B cell (primary cell): Measurements from ENCODE around the gene GHR. TPM values are rescaled to one million over a fixed set of nuclear protein-coding genes. Genes with fewer than 3 reads are reported as not detected.

Experiments used
- ATAC-seq: fragments of 200-7000 bp; cut with Tn5 transposase; one replicate; pipeline ENCODE4 v1.10.0; 2021; ENCODE audit warnings: low read depth, mild to moderate bottlenecking, moderate number of reproducible peaks, moderate library complexity
- CTCF ChIA-PET: fragments of 350-600 bp; sonication (Branson Sonifier 250); formaldehyde crosslinking; loops from one replicate; lab custom pipeline; 2021; ENCODE audit warnings: antibody characterized with exemption, inconsistent platforms; lab: Charles Lee
- POLR2A ChIA-PET: fragments of 350-600 bp; sonication (Branson Sonifier 250); formaldehyde crosslinking; loops from one replicate; lab custom pipeline; 2021; ENCODE audit warnings: antibody characterized with exemption; lab: Charles Lee
- DNase-seq: peaks from one replicate; pipeline ENCODE4 v3.0.0; 2013
- H2AFZ ChIP-seq: 2 replicates; pipeline ENCODE4 v1.6.1; 2012; ENCODE audit warnings: mild to moderate bottlenecking, low read depth, low read length; ENCODE audit not compliant: insufficient read depth, poor library complexity, severe bottlenecking
- H3K27ac ChIP-seq, 2 donors: 1 replicate in 1 of 2; 2 replicates in 1 of 2; pipeline ENCODE4 v1.5.1; 2012 to 2013; ENCODE audit warnings: low read length in 2 of 2, mild to moderate bottlenecking in 2 of 2, moderate library complexity in 1 of 2
- H3K27me3 ChIP-seq, 4 experiments: fragments of 200-600 bp in 1 of 4; sonication (generic) in 1 of 4; replicated peaks in 1 of 4; 1 replicate in 2 of 4; 2 replicates in 2 of 4; pipeline versions ENCODE4 v1.6.1 to v1.7.0; 2013 to 2016; ENCODE audit warnings: low read length in 3 of 4, mild to moderate bottlenecking in 2 of 4, mixed read lengths in 1 of 4, moderate library complexity in 1 of 4; ENCODE audit not compliant: insufficient read depth in 4 of 4, control insufficient read depth in 3 of 4; ENCODE audit errors: control extremely low read depth in 1 of 4
- H3K36me3 ChIP-seq, 2 experiments: replicated peaks in 1 of 2; 1 replicate in 1 of 2; 2 replicates in 1 of 2; pipeline versions ENCODE4 v1.6.1 to v1.7.1; 2013; ENCODE audit warnings: low read length in 1 of 2; ENCODE audit not compliant: insufficient read depth in 2 of 2, control insufficient read depth in 1 of 2; ENCODE audit errors: control extremely low read depth in 1 of 2, extremely low read depth in 1 of 2
- H3K4me1 ChIP-seq, 2 donors: fragments of 200-600 bp in 1 of 2; sonication (generic) in 1 of 2; 1 replicate in 1 of 2; 2 replicates in 1 of 2; pipeline versions ENCODE4 v1.5.1 to v1.6.1; 2013 to 2017; ENCODE audit warnings: low read length in 2 of 2; ENCODE audit not compliant: control insufficient read depth in 2 of 2, insufficient read depth in 2 of 2
- H3K4me2 ChIP-seq: replicated peaks from 2 replicates; pipeline ENCODE3; 2012; ENCODE audit warnings: mild to moderate bottlenecking, low read depth, low read length; ENCODE audit not compliant: poor library complexity, severe bottlenecking
- H3K4me3 ChIP-seq, 5 experiments: fragments of 200-600 bp in 1 of 5; sonication (generic) in 1 of 5; 1 replicate in 3 of 5; 2 replicates in 2 of 5; pipeline versions ENCODE4 v1.5.1 to v1.7.0; 2011 to 2016; ENCODE audit warnings: low read length in 4 of 5, mild to moderate bottlenecking in 4 of 5, low read depth in 2 of 5, control low read depth in 1 of 5, moderate library complexity in 1 of 5; ENCODE audit not compliant: insufficient read depth in 1 of 5; ENCODE audit errors: control extremely low read depth in 1 of 5, extremely low read depth in 1 of 5
- H3K79me2 ChIP-seq: fragments of 200-600 bp; sonication (generic); one replicate; pipeline ENCODE4 v1.6.0; 2016; ENCODE audit warnings: low read length; ENCODE audit not compliant: control insufficient read depth, insufficient read depth
- H3K9ac ChIP-seq: fragments of 200-600 bp; sonication (generic); 2 replicates; pipeline ENCODE4 v1.6.1; 2017; ENCODE audit warnings: mild to moderate bottlenecking, low read length, moderate library complexity
- H3K9me3 ChIP-seq, 3 donors: one replicate each; pipeline versions ENCODE4 v1.6.1 to v1.7.1; 2013; ENCODE audit warnings: low read length in 2 of 3; ENCODE audit not compliant: control insufficient read depth in 2 of 3, insufficient read depth in 1 of 3; ENCODE audit errors: control extremely low read depth in 1 of 3
- H4K20me1 ChIP-seq: 2 replicates; pipeline ENCODE4 v1.6.0; 2012; ENCODE audit warnings: mild to moderate bottlenecking, low read length; ENCODE audit not compliant: insufficient read depth, control insufficient read depth, poor library complexity, severe bottlenecking
- H3K27ac Mint-ChIP-seq: one replicate; pipeline ENCODE4 v1.8.0; 2021; ENCODE audit warnings: mixed read lengths
- H3K27me3 Mint-ChIP-seq: one replicate; pipeline ENCODE4 v1.8.0; 2021; ENCODE audit warnings: mixed read lengths
- H3K4me1 Mint-ChIP-seq: one replicate; pipeline ENCODE4 v1.8.0; 2021; ENCODE audit warnings: mixed read lengths
- H3K4me3 Mint-ChIP-seq: one replicate; pipeline ENCODE4 v1.8.0; 2021; ENCODE audit warnings: mixed read lengths
- H3K9me3 Mint-ChIP-seq: one replicate; pipeline ENCODE4 v1.8.0; 2022; ENCODE audit warnings: mixed read lengths; ENCODE audit not compliant: insufficient read depth
- CTCF ChIP-seq: fragments of 200-600 bp; IDR thresholded peaks from one replicate; pipeline ENCODE4 v1.8.0; 2022; ENCODE audit warnings: antibody characterized with exemption, mild to moderate bottlenecking
- EZH2 ChIP-seq: IDR thresholded peaks from 2 replicates; pipeline ENCODE4 v1.6.1; 2012; ENCODE audit warnings: borderline replicate concordance, low read depth, mild to moderate bottlenecking, moderate library complexity, low read length; ENCODE audit not compliant: insufficient read depth, poor library complexity, severe bottlenecking
- WGBS: methylation state at CpG from one replicate; pipeline ENCODE4 v1.1.5; 2013; ENCODE audit warnings: missing lambda C conversion rate; ENCODE audit not compliant: insufficient coverage; 5-methylcytosine and 5-hydroxymethylcytosine counted together
- intact Hi-C: fragments of 100-400 bp; cut with micrococcal nuclease; formaldehyde crosslinking; loops from one replicate; pipeline ENCODE4 v1.10.0; 2022
- polyA plus RNA-seq: library from polyadenylated mRNA; depleted of rRNA; stranded (reverse); fragments of >200 nt; gene quantifications from 2 replicates; pipeline ENCODE4 v1.2.3, GENCODE V29; 2012
- total RNA-seq, 2 donors: library from RNA; stranded (reverse); fragments of 120-200 nt in 1 of 2; gene quantifications; 1 replicate in 1 of 2; 2 replicates in 1 of 2; pipeline versions ENCODE4 v1.2.3 to v1.2.4, GENCODE V29; 2013 to 2022

The GHR gene
- total and polyA plus RNA-seq, 2 donors (not counting 1 experiment from before 2014, with no cell fraction given) = not detected

- Histone ChIP-seq H3K9ac (no peak overlapping the region), H3K79me2 (no peaks in the 10 kb centered on the region), H3K36me3 (no peaks in the 10 kb centered on the region), H3K9me3 (no peaks in the 10 kb centered on the region), H3K4me3 (no peak overlapping the region), H3K4me1 (no peaks in the 10 kb centered on the region), H2AFZ (no peak overlapping the region), H3K27ac (no peak overlapping the region), H4K20me1 (no peaks in the 10 kb centered on the region), H3K27me3 (peaks cover 0 to 2% (median 0%) of the 10 kb centered on the region in 4 experiments), H3K4me2 (no peak overlapping the region)
- no peaks in the 10 kb centered on the region for H3K4me1 Mint-ChIP-seq
- intact Hi-C loops = no loop called here
- H3K4me3 Mint-ChIP-seq = no peak overlapping the region
- 100% methylated on average over 2 of the region's 6 CpGs for WGBS
- H3K27ac Mint-ChIP-seq = no peak overlapping the region
- ChIA-PET CTCF (interaction anchor here (1.4 to 1.6 kb wide), 2 partner anchors 27 to 43 kb away, joined by 3 to 5 read pairs; no protein-coding TSS in a partner anchor), POLR2A (no interaction called here)
- no peaks in the 10 kb centered on the region for H3K9me3 Mint-ChIP-seq
- TF ChIP-seq CTCF (no peak), EZH2 (no peak)
- H3K27me3 Mint-ChIP-seq = peaks cover 4% of the 10 kb centered on the region
- ATAC-seq (no peak), DNase-seq (no peak)
Observed at GRCh38 chr5:42555797-42556196, 132.6 kb downstream of the GHR start.

GRCh38 chr5:42557689-42558088 lies 134.4 kb downstream of the GHR start:
- no peak overlapping the region for H3K4me3 Mint-ChIP-seq
- intact Hi-C loops = no loop called here
- Histone ChIP-seq H4K20me1 (no peaks in the 10 kb centered on the region), H3K27me3 (peaks cover 0 to 2% (median 0%) of the 10 kb centered on the region in 4 experiments), H3K9ac (no peak overlapping the region), H3K9me3 (no peaks in the 10 kb centered on the region), H3K4me2 (no peak overlapping the region), H3K4me3 (no peak overlapping the region), H3K27ac (no peak overlapping the region), H2AFZ (no peak overlapping the region), H3K4me1 (no peaks in the 10 kb centered on the region), H3K79me2 (no peaks in the 10 kb centered on the region), H3K36me3 (no peaks in the 10 kb centered on the region)
- TF ChIP-seq EZH2 (no peak), CTCF (no peak)
- ATAC-seq (no peak), DNase-seq (no peak)
- WGBS = no CpG with 5 or more reads among the region's 1 CpG
- H3K27ac Mint-ChIP-seq = no peak overlapping the region
- H3K27me3 Mint-ChIP-seq = peaks cover 5% of the 10 kb centered on the region
- no peaks in the 10 kb centered on the region for H3K4me1 Mint-ChIP-seq
- ChIA-PET POLR2A (no interaction called here), CTCF (no interaction called here)
- H3K9me3 Mint-ChIP-seq = no peaks in the 10 kb centered on the region
